Measurements from ENCODE around the gene CLCF1.

CLCF1 gene

GRCh38 chr11:67317888-67318555 is 55.4 kb downstream of the CLCF1 start:
- Mint-ChIP-seq H3K36me3 (ENCODE audit: low read depth) (no peaks in the 10 kb centered on the region), H3K9me3 (no peaks in the 10 kb centered on the region), H3K27ac (peak overlapping the region; percentile 90 to 96 (median 96)), H3K4me3 (peak overlapping the region; percentile 92 to 98 (median 95)), H3K4me1 (peaks cover 9% of the 10 kb centered on the region), H3K27me3 (ENCODE audit: low read depth) (peaks cover 8% of the 10 kb centered on the region)
- TF ChIP-seq CTCF (IDR thresholded peaks at IDR 0.05; ENCODE audit: unreplicated experiment in 3 of 3) = no peak

- Mint-ChIP-seq H3K36me3 (ENCODE audit: low read depth) (no peaks in the 10 kb centered on the region), H3K27me3 (ENCODE audit: low read depth) (peaks cover 8% of the 10 kb centered on the region), H3K4me1 (peaks cover 9% of the 10 kb centered on the region), H3K27ac (peak overlapping the region; percentile 90 to 96 (median 96)), H3K9me3 (no peaks in the 10 kb centered on the region), H3K4me3 (peak overlapping the region; percentile 92 to 98 (median 95))
- peak; percentile 94 to 99 (median 96) for TF ChIP-seq CTCF (IDR thresholded peaks at IDR 0.05; ENCODE audit: unreplicated experiment in 3 of 3)
These were observed 56.1 kb downstream of the CLCF1 start for GRCh38 chr11:67317205-67317887.

DNA sequence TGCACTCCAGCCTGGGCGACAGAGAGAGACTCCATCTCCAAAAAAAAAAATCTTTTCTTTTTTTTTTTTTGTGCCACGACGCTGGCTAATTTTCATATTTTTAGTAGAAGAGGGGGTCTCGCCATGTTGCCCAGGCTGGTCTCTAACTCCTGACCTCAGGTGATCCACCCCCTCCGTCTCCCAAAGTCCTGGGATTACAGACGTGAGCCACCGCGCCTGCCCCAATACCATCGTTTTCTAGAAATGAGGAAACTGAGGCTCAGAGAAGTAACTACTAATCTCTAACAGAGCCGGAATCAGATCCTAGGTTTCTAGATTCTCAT is 56.6 kb downstream of the CLCF1 start:
- Mint-ChIP-seq H3K4me3 (peak overlapping the region; percentile 92 to 98 (median 95)), H3K4me1 (peaks cover 9% of the 10 kb centered on the region)
- TF ChIP-seq CTCF (IDR thresholded peaks at IDR 0.05; ENCODE audit: unreplicated experiment in 3 of 3) = no peak

DNA sequence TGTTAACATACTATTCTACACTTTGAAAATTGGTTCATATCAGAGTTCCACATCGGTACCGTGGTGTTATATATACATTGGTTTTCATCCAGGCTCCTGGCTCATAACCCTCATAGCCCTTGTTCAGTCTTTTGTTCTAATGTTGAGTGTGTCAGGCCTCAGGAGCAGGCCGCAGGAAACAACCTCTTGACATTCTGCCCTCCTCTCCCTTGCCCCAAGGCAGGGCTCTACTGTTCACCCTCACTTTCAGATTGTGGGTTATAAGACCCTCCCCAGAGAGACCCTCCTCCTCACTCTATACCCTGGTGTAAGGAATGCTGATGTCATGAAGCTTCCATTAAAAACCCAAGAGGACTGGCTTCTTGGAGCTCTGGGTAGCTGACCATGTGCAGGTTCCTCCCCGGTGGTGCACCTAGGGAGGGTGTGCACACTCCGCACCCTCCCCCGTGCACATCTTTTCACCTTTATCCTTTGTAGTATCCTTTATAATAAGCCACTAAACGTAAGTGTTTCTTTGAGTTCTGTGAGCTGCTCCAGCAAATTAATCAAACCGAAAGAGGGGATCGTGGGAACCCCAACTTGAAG is 58.0 kb downstream of the CLCF1 start:
- Mint-ChIP-seq H3K9me3 (no peaks in the 10 kb centered on the region), H3K27me3 (ENCODE audit: low read depth) (peaks cover 8% of the 10 kb centered on the region), H3K4me1 (peaks cover 9% of the 10 kb centered on the region), H3K4me3 (peak overlapping the region; percentile 65 to 81 (median 80)), H3K27ac (peak overlapping the region in 1 of 3 experiments; percentile 55), H3K36me3 (ENCODE audit: low read depth) (no peaks in the 10 kb centered on the region)
- TF ChIP-seq CTCF (IDR thresholded peaks at IDR 0.05; ENCODE audit: unreplicated experiment in 3 of 3) = no peak

More for the DNA sequence above, 56.6 kb downstream of the CLCF1 start:
- Mint-ChIP-seq H3K9me3 (no peaks in the 10 kb centered on the region), H3K36me3 (ENCODE audit: low read depth) (no peaks in the 10 kb centered on the region), H3K27ac (peak overlapping the region; percentile 90 to 96 (median 96)), H3K27me3 (ENCODE audit: low read depth) (peaks cover 8% of the 10 kb centered on the region)

DNA sequence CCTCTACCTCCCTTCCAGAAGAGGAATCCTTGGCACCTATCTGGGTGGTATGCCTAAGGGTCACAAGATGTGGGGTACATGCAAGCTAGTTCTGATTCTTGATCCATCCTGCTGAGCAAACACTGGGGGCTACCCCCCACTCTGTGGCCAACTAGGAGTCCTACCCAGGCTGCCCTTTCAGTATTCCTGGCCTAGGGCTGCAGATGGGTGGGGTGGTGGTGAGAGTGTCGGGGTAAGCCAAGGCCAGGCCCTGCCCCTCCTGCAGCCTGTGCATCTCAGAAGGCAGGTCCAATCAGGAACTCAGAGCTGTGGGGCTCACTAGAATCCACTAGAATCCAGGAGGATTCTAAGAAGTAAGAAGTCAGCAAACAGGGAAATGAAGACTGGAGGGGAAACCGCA is 59.2 kb downstream of the CLCF1 start:
- Mint-ChIP-seq H3K36me3 (ENCODE audit: low read depth) (no peaks in the 10 kb centered on the region), H3K4me1 (peaks cover 9% of the 10 kb centered on the region), H3K27me3 (ENCODE audit: low read depth) (peaks cover 8% of the 10 kb centered on the region), H3K27ac (peak overlapping the region in 1 of 3 experiments; percentile 38), H3K9me3 (no peaks in the 10 kb centered on the region), H3K4me3 (peak overlapping the region; percentile 31 to 54 (median 41))
- TF ChIP-seq CTCF (IDR thresholded peaks at IDR 0.05; ENCODE audit: unreplicated experiment in 3 of 3) = no peak
